Mesendoderm (in vitro differentiated cells): ENCODE measurements around the gene TNIP1.

Experiments
- DNase-seq: peaks from one replicate; pipeline ENCODE4 v3.0.0; 2013
- H2AK5ac ChIP-seq: 2 replicates; pipeline ENCODE4 v1.6.1; 2013; ENCODE audit warnings: low read length, inconsistent platforms
- H2BK120ac ChIP-seq: 2 replicates; pipeline ENCODE4 v1.6.1; 2013; ENCODE audit warnings: low read depth, mild to moderate bottlenecking, low read length, moderate library complexity, mixed read lengths
- H2BK15ac ChIP-seq: replicated peaks from 2 replicates; pipeline ENCODE4 v1.6.1; 2013; ENCODE audit warnings: low read depth, mild to moderate bottlenecking, moderate library complexity
- H2BK5ac ChIP-seq: 2 replicates; pipeline ENCODE4 v1.6.1; 2013; ENCODE audit warnings: low read length, inconsistent platforms
- H3K18ac ChIP-seq: 2 replicates; pipeline ENCODE4 v1.6.1; 2013; ENCODE audit warnings: mild to moderate bottlenecking, low read length, mixed read lengths
- H3K23ac ChIP-seq: one replicate; pipeline ENCODE4 v1.6.1; 2013; ENCODE audit warnings: low read length
- H3K27ac ChIP-seq: 2 replicates; pipeline ENCODE4 v1.5.1; 2013; ENCODE audit warnings: low read depth, mild to moderate bottlenecking, inconsistent platforms, low read length, moderate library complexity
- H3K27me3 ChIP-seq: 2 replicates; pipeline ENCODE4 v1.6.1; 2013; ENCODE audit warnings: low read length, control low read depth, mild to moderate bottlenecking, inconsistent platforms; ENCODE audit not compliant: insufficient read depth, poor library complexity
- H3K36me3 ChIP-seq: 2 replicates; pipeline ENCODE4 v1.6.1; 2013; ENCODE audit warnings: low read length, inconsistent platforms; ENCODE audit not compliant: control insufficient read depth, insufficient read depth
- H3K4ac ChIP-seq: one replicate; pipeline ENCODE4 v1.6.1; 2013; ENCODE audit warnings: low read depth, mild to moderate bottlenecking, low read length, moderate library complexity
- H3K4me1 ChIP-seq: 2 replicates; pipeline ENCODE4 v1.6.1; 2013; ENCODE audit warnings: low read depth, low read length, inconsistent platforms; ENCODE audit not compliant: control insufficient read depth
- H3K4me2 ChIP-seq: 2 replicates; pipeline ENCODE4 v1.6.1; 2013; ENCODE audit warnings: low read length
- H3K4me3 ChIP-seq: 2 replicates; pipeline ENCODE4 v1.5.1; 2013; ENCODE audit warnings: mild to moderate bottlenecking, low read length
- H3K56ac ChIP-seq: one replicate; pipeline ENCODE4 v1.6.1; 2013; ENCODE audit warnings: low read length
- H3K79me1 ChIP-seq: 2 replicates; pipeline ENCODE4 v1.6.1; 2013; ENCODE audit warnings: low read length, inconsistent platforms
- H3K79me2 ChIP-seq: 2 replicates; pipeline ENCODE4 v1.6.1; 2013; ENCODE audit warnings: mild to moderate bottlenecking, low read length; ENCODE audit not compliant: control insufficient read depth, insufficient read depth
- H3K9ac ChIP-seq: 2 replicates; pipeline ENCODE4 v1.6.1; 2013; ENCODE audit warnings: low read length, inconsistent platforms
- H4K5ac ChIP-seq: one replicate; pipeline ENCODE4 v1.6.1; 2013; ENCODE audit warnings: low read length
- H4K8ac ChIP-seq: one replicate; pipeline ENCODE4 v1.6.1; 2013; ENCODE audit warnings: low read depth, mild to moderate bottlenecking, control low read depth, low read length, moderate library complexity
- WGBS: extraction: QIAGEN DNeasy Blood & Tissue Kit; methylation state at CpG from one replicate; pipeline ENCODE4 v1.1.7; 2013; ENCODE audit warnings: low lambda C conversion rate, missing lambda C conversion rate; ENCODE audit not compliant: insufficient coverage; ENCODE audit errors: extremely low coverage; 5-methylcytosine and 5-hydroxymethylcytosine counted together

TNIP1 gene

GRCh38 chr5:151086905-151087360 lies 6.1 kb upstream of the TNIP1 start:
- Histone ChIP-seq H3K36me3 (no peaks in the 10 kb centered on the region), H3K4me3 (no peak overlapping the region), H3K4me1 (no peaks in the 10 kb centered on the region), H3K27me3 (no peaks in the 10 kb centered on the region), H3K56ac (no peak overlapping the region), H3K27ac (no peak overlapping the region), H3K4ac (no peak overlapping the region), H4K8ac (no peak overlapping the region), H3K79me2 (no peaks in the 10 kb centered on the region), H3K18ac (no peak overlapping the region), H2BK15ac (no peak overlapping the region), H3K79me1 (no peaks in the 10 kb centered on the region), H4K5ac (no peak overlapping the region), H3K9ac (no peak overlapping the region), H3K4me2 (no peak overlapping the region), H2BK5ac (no peak overlapping the region), H3K23ac (no peak overlapping the region), H2BK120ac (no peak overlapping the region), H2AK5ac (no peak overlapping the region)
- no peak for DNase-seq
- no CpG with 5 or more reads among the region's 10 CpGs for WGBS

- no peaks in the 10 kb centered on the region for H3K27me3 ChIP-seq
- H3K4ac ChIP-seq = no peak overlapping the region
- no peak overlapping the region for H4K5ac ChIP-seq
- H3K79me1 ChIP-seq = no peaks in the 10 kb centered on the region
- no peak overlapping the region for H3K18ac ChIP-seq
- H3K27ac ChIP-seq = no peak overlapping the region
- H2BK5ac ChIP-seq = no peak overlapping the region
- H3K79me2 ChIP-seq = no peaks in the 10 kb centered on the region
- H2BK15ac ChIP-seq = no peak overlapping the region
- no peak overlapping the region for H3K9ac ChIP-seq
- no CpG with 5 or more reads among the region's 6 CpGs for WGBS
- H4K8ac ChIP-seq = no peak overlapping the region
- H3K4me1 ChIP-seq = no peaks in the 10 kb centered on the region
- no peak overlapping the region for H3K4me2 ChIP-seq
- no peak overlapping the region for H3K23ac ChIP-seq
- no peaks in the 10 kb centered on the region for H3K36me3 ChIP-seq
- no peak overlapping the region for H2BK120ac ChIP-seq
- no peak overlapping the region for H3K56ac ChIP-seq
- no peak overlapping the region for H3K4me3 ChIP-seq
- H2AK5ac ChIP-seq = no peak overlapping the region
- no peak for DNase-seq
These were observed 5.5 kb upstream of the TNIP1 start for GRCh38 chr5:151086192-151086869.

- DNase-seq = no peak
- Histone ChIP-seq H3K9ac (no peak overlapping the region), H2AK5ac (no peak overlapping the region), H3K4ac (no peak overlapping the region), H2BK120ac (no peak overlapping the region), H4K5ac (no peak overlapping the region), H3K4me2 (no peak overlapping the region), H3K23ac (no peak overlapping the region), H3K27ac (no peak overlapping the region), H3K4me3 (no peak overlapping the region), H3K56ac (peak overlapping the region; percentile 2), H3K27me3 (no peaks in the 10 kb centered on the region), H4K8ac (no peak overlapping the region), H2BK5ac (no peak overlapping the region), H3K79me1 (no peaks in the 10 kb centered on the region), H3K4me1 (no peaks in the 10 kb centered on the region), H3K79me2 (no peaks in the 10 kb centered on the region), H3K36me3 (no peaks in the 10 kb centered on the region), H3K18ac (no peak overlapping the region), H2BK15ac (no peak overlapping the region)
- no CpG with 5 or more reads among the region's 9 CpGs for WGBS
These were observed 4.7 kb upstream of the TNIP1 start for GRCh38 chr5:151085517-151086041.

- H2BK15ac ChIP-seq = no peak overlapping the region
- H3K4ac ChIP-seq = no peak overlapping the region
- no peak overlapping the region for H3K4me2 ChIP-seq
- no peak overlapping the region for H4K8ac ChIP-seq
- H3K56ac ChIP-seq = no peak overlapping the region
- H3K4me1 ChIP-seq = peaks cover 3% of the 10 kb centered on the region
- no peaks in the 10 kb centered on the region for H3K36me3 ChIP-seq
- no peak for DNase-seq
- no peak overlapping the region for H3K27ac ChIP-seq
- no peak overlapping the region for H3K23ac ChIP-seq
- no peak overlapping the region for H2BK5ac ChIP-seq
- peaks cover 4% of the 10 kb centered on the region for H3K79me1 ChIP-seq
- H3K27me3 ChIP-seq = no peaks in the 10 kb centered on the region
- no CpG with 5 or more reads among the region's 7 CpGs for WGBS
- no peaks in the 10 kb centered on the region for H3K79me2 ChIP-seq
- no peak overlapping the region for H4K5ac ChIP-seq
- no peak overlapping the region for H3K18ac ChIP-seq
- H2BK120ac ChIP-seq = no peak overlapping the region
- H2AK5ac ChIP-seq = no peak overlapping the region
- H3K4me3 ChIP-seq = no peak overlapping the region
- H3K9ac ChIP-seq = no peak overlapping the region
These were observed 3.5 kb upstream of the TNIP1 start for GRCh38 chr5:151084363-151084762.

GRCh38 chr5:151083081-151083676 lies 2.3 kb upstream of the TNIP1 start:
- H3K9ac ChIP-seq = no peak overlapping the region
- H3K4me3 ChIP-seq = no peak overlapping the region
- no peak overlapping the region for H2BK5ac ChIP-seq
- peaks cover 6% of the 10 kb centered on the region for H3K79me1 ChIP-seq
- no peaks in the 10 kb centered on the region for H3K36me3 ChIP-seq
- H4K5ac ChIP-seq = no peak overlapping the region
- no peaks in the 10 kb centered on the region for H3K27me3 ChIP-seq
- H3K4ac ChIP-seq = no peak overlapping the region
- no peak overlapping the region for H3K56ac ChIP-seq
- H3K79me2 ChIP-seq = no peaks in the 10 kb centered on the region
- H3K23ac ChIP-seq = no peak overlapping the region
- no peak overlapping the region for H4K8ac ChIP-seq
- no peak overlapping the region for H2BK120ac ChIP-seq
- no peak overlapping the region for H3K18ac ChIP-seq
- DNase-seq = no peak
- no peak overlapping the region for H3K4me2 ChIP-seq
- no peak overlapping the region for H2AK5ac ChIP-seq
- no peak overlapping the region for H2BK15ac ChIP-seq
- WGBS = no CpG with 5 or more reads among the region's 3 CpGs
- H3K27ac ChIP-seq = no peak overlapping the region
- peaks cover 3% of the 10 kb centered on the region for H3K4me1 ChIP-seq
